ENCODE measurements around the gene PSORS1C1.
"Not testable (repeated sequence)": the region's sequence is repeated elsewhere in the genome, so short reads cannot be mapped to it uniquely, and the experiment has no call there.

PSORS1C1 gene

DNA sequence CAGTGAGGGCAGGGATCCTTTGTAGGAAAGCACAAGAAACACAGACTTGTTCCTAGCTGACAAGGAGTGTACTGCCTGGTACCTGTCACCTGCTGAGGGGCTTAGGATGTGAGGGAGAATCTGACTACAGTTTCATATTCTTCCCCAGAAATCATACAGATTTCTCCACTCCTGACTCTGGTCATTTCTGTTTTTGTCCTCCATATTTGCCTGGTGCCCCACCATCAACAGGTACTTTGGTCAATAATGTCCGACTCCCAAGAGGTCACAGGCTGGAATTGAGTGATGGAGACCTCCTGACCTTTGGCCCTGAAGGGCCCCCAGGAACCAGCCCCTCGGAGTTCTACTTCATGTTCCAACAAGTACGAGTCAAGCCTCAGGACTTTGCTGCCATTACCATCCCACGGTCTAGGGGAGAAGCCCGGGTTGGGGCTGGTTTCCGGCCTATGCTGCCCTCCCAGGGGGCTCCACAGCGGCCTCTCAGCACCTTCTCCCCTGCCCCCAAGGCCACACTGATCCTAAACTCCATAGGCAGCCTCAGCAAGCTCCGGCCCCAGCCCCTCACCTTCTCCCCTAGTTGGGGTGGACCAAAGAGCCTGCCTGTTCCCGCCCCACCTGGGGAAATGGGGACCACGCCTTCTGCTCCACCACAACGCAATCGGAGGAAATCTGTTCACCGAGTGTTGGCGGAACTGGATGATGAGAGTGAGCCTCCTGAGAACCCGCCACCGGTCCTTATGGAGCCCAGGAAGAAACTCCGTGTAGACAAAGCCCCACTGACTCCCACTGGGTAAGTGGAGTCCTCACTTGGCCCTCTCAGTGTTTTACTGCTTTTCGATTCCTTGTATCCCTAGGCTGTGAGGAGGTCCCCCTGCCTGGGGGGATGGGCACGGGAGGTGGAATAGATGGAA lies 46.9 kb downstream of the PSORS1C1 start:
- DNase-seq: no peak

DNA sequence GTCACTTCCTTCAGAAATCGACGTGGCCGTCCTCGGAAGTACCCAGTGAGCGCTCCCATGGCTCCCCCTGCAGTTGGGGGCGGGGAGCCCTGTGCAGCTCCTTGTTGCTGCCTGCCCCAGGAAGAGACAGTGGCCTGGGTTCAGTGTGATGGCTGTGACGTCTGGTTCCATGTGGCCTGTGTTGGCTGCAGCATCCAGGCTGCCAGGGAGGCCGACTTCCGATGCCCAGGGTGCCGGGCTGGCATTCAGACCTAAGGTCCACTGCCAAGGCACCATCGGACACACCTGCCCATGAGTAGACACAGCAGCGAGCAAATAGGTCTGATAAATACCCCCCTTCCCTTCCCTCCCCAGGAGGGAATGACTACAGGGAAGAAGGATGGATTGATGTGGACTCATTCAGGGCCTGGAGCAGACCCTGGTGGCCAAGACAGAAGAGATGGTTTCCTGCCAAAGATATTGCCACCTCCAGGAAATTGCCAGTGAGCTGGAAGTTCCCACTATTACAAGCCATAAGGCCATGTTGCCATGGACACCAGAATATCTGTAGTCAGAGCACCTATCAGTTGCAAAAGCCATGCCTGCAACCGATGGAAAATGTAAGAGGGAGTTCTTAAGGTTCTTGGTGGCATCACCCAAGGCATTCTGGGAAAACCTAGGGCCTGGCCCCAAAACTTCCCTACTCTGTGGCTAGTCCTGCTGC lies 48.0 kb downstream of the PSORS1C1 start:
- DNase-seq: no peak

DNA sequence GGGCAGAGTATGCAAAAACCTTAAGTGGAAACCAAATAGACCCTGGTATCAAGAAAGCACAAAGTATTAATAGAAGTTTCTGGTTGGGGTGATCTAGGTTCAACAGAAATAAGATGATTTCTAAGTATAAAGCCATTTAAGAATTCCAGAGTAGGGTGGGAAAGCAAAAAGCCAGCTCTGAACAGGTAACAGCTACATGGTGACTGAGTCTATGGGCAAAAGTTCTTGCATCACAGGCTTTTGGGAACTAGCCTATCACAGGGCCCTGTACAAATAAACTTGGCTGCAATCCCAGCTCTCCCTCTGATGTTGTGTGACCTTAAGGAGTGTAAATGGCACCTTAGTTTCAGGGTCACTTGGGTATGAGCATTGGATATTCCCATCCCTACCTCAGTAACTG lies 49.3 kb downstream of the PSORS1C1 start:
- no peak for DNase-seq

DNA sequence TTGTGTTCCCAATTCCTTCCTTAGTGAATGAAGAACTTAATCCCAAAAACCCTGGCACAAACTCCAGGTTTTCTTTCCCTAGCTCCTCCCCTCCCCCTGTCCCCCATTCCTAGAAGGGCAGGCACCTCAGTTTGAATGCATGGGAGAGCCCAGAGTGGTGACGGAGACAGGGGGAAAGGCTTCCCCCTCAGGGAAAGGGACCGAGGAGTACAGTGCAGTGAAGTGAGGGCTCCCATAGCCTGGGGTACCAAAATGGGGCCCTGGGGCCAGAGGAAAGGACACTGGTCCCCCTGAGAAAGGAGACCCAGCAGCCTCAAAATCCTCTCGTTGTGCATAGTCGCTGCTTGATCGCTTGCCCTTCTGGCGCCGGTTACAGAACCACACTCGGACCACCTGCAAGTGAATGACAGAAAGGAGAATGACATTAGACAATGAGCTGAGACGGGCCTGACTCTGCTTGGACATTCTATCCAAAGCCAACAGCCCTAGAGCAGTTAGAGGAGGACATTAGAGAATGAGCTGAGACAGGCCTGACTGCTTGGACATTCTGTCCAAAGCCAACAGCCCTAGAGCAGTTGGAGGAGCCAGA lies 50.0 kb downstream of the PSORS1C1 start:
- not testable (repeated sequence) for DNase-seq

DNA sequence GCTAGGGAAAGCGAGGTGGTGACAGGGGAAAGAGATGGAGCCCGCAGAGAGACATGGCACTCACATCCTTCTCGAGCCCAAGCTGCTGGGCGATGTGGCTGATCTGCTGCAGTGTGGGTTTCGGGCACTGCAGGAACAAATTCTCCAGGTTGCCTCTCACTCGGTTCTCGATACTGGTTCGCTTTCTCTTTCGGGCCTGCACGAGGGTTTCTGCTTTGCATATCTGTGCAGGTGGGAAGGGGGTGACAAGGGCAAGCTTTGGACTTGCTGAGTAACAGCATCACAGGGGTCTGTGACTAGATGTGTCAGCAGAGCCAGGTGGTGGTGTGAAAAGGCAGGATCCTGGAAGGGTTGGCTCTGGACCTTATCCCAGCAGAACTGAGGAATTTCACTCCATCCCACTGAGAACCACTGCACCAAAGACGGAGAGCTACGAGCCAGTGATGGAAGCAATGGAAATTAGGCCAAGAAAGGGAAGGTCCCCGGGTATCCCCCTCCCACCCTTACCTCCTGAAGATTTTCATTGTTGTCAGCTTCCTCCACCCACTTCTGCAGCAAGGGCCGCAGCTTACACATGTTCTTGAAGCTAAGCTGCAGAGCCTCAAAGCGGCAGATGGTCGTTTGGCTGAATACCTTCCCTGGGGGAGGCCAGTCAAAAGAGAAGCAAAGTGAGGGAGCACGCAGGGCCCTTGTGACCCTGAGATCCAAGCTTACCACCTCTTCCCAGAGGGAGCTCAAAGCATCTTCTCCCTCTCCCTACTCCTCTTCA lies 50.6 kb downstream of the PSORS1C1 start:
- DNase-seq: not testable (repeated sequence)

DNA sequence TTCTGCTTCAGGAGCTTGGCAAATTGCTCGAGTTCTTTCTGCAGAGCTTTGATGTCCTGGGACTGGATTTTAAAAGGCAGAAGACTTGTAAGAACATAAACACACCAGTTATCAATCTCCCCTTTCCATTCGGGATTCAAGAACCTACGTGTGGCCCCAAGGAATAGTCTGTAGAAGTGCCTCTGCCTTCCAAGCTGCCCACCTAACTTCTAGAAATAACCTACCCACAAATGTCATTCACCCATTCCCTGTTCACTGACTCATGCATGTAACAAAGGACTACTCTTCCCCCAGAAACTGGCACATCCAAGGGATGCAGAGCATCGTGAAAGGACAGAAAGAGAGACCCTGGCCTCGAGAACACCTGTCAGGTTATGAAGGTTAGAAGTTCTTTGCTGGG lies 51.4 kb downstream of the PSORS1C1 start:
- DNase-seq: no peak

DNA sequence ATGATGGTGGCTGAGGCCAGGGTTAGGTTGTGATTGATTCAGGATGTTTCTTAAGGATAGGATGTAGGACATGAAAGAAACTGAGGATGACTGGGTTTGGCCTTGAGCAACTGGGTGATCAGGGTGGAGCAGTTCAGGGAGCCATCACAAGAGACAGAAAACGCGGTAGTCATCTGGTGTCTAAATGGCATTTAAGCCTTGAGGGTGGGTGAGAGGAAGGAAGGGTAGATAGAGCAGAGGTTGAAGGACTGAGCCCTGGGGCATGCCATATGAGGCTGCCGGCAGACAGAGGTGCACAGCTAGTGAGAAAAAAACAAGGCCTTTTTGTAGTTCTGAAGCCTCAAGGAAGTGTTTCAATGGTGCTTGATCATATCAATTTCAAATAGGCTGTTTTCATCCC lies 54.0 kb downstream of the PSORS1C1 start:
- no peak for DNase-seq

DNA sequence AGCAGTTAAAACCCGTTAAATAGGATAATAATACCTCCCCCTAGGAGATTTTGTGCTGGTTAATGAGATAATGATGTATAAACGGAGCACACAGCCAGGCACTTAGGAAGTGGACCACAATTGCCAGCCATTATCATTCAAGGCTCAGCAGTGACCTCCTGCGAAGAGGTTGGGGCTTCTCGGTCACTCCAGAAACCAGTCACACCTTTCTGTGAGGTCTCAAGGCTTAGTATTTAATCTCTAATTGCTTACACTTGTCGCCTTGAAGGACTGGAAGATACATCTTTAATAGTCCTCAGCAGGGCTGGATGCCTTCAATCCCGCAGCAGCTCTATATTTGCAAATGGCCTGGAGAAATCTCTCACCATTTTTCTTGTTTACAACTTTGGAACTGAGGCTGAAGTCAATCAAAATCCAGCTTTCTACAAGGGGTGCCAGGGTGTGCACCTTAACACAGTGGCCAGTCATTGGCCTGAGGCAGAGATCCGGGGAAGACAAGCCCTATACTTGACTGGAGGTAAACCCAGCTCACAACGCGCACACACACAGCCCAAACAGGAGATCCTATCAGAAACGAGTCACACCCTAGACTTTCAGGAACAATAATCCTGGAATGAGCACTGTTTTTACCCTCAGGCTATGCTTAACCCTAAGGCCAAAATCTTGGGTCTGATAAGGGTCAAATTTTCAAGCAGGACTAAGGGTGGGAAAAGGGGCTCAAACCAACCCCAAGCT lies 54.7 kb downstream of the PSORS1C1 start:
- no peak for DNase-seq

DNA sequence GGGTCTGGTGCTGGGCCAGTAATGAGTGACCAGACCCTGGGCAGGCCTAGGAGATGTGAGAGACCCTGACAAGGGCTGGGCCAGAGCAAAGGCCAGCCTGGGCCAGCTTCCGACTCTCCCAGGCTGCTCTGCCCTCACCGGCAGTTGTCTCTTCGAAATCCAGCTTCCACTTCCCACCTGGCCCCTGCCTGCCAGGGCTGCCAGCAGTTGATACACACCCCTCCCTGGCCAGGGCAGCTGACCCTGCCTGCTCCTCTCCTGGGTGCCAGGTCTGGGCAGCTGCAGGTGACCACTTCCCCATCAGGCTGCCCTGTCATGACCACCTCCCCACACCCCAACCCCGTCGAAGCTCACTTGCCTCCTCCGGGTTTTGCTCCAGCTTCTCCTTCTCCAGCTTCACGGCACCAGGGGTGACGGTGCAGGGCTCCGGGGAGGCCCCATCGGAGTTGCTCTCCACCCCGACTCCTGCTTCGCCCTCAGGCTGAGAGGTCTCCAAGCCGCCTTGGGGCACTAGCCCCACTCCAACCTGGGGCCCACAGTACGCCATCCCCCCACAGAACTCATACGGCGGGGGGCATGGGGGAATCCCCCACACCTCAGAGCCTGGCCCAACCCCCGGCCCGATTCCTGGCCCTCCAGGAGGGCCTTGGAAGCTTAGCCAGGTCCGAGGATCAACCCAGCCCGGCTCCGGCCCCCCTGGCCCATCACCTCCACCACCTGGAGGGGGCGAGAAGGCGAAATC lies 55.4 kb downstream of the PSORS1C1 start:
- not testable (repeated sequence) for DNase-seq

DNA sequence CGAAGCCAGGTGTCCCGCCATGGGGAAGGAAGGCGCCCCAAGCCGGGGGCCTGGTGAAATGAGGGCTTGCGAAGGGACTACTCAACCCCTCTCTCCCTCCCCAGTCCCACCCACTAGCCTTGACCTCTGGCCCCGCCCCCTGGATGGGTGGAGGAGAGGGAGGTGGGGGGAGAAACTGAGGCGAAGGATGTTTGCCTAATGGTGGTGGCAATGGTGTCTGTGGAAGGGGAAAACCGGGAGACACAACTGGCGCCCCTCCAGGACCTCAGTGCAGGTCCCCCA lies 55.9 kb downstream of the PSORS1C1 start, which contains the start of gene POU5F1:
Gene POU5F1, minus strand, starts transcription at position 83 of the 282 bp plus-strand sequence. Its CDS starts 62 bp downstream, at position 21.
- no peak for DNase-seq

DNA sequence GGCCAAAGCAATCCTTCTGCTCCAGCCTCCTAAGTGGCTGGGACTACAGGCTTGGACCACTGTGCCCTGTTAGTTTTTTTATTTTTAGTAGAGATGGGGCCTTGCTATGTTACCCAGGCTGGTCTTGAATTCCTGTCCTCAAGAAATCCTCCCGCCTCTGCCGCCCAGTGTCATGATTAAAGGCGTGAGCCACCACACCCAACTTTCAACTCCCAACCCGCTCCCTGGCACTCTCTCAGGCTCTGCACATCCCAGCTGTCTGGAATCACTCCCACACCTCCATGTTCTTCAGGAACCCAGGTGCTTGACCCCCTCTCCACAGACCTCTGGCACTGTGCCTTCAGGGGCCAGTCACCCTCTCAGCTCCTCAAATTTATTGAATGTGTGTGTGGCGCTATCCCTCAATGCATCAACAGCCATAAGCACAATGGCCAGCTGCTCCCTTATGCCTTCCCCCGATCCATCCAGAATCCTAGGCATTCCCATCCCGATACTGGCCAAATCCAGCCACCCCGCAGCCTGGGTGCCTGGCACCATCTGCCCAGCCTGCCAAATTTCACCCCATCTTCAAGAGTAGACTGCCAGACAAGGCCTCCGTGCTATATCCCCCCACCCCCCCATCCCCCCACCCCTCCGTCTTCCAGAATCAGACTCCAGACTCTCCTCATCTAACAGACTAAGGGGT lies 56.5 kb downstream of the PSORS1C1 start:
- no peak for DNase-seq

DNA sequence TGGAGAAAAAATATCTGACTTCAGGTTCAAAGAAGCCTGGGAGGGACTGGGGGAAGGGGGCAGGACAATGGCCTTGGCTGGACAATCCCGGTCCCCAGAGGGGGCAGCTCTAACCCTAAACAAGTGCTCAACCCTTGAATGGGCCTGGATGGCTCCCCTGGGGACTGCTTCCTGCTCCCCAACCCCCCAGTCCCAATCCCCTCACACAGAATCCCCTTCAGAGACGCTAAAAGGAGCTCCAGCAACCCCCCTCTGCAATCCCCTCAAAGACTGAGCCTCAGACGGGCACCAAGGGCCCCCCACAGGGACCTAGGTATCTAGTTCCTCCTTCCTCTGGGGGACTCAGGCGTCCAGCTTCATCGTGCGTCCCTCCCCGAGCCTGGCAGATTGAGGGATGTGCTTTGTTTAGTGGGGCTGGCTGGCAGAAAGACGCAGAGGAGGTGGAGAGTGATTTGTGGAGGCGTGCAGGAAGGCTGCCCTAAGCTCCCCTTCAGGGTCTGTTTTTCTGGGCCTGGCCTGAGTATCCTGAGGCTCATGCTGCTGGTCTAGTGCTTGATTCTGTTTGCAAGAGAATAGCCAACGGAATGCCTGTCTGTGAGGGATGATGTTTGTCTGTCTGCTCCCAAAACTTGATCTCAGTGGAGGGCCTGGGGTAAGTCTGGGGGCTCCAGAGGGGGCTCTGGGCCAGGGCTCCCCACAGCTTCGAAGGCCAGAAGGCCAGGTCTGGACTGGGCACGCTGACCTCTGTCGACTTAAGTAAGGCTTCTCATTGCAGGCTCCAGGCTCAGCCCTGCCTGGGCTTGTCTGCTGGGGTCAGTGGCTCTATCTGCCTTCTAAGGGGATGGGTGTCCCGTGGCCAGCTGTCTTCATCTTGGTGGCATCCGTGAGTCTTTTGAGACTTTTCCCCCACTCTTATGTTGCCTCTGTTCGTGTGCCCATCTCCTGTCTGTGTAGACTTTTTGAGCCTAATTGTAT lies 57.6 kb downstream of the PSORS1C1 start:
- no peak for DNase-seq

DNA sequence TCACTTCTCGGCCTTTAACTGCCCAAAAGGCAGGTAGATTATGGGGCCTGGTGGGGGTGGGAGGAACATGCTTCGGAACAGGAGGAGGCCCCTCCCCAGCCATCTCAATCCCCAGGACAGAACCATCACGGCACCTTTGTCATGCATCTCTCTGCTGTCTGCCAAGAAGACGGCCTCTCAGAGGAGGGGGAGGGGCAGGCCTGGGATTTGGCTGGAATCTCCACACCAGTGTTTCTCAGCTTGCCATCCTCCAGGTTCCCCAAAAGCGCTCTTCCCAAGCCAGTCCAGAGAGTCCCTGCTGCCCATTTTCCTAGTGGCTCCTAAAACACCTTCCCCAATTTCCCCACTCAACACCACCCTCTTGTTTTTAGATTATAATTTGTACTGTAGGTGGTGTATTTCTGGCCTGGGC lies 58.4 kb downstream of the PSORS1C1 start:
- DNase-seq: no peak

DNA sequence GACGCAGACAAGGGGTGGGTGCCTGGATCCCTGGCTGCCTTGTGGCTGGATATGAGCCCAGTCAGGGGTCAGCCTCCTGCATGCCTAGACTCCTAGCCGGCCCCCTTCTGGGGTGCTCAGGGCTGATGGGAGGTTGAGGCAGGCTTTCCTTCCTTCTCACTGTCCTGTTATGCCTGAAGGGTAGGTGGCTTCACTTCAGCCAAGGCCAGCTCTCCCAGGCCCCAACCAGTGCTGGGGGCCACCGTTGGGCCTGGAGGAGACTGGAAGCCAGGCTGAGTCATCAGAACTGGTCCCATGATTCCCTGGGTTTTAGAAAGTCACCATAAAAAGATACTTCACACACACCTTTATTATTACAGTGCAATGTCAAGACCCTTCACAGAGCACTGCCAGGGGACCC lies 58.8 kb downstream of the PSORS1C1 start:
- DNase-seq: no peak

DNA sequence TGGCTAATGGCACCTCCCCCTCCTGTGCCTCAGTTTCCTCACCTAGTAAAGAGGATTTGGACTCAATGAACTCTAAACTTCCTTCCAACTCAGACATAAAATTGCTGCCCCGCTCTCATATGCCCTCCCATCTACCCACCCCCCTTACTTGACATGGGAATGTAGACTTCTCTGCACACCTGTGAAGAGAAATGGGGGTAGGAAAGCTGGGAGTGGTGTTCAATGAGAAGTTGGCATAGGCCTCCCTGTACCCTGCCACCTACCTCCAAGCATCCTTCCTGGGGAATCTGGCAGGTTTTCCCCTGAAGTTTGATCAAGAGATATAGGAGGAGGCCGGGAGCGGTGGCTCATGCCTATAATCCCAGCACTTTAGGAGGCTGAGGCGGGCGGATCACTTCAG lies 59.8 kb downstream of the PSORS1C1 start:
- no peak for DNase-seq

DNA sequence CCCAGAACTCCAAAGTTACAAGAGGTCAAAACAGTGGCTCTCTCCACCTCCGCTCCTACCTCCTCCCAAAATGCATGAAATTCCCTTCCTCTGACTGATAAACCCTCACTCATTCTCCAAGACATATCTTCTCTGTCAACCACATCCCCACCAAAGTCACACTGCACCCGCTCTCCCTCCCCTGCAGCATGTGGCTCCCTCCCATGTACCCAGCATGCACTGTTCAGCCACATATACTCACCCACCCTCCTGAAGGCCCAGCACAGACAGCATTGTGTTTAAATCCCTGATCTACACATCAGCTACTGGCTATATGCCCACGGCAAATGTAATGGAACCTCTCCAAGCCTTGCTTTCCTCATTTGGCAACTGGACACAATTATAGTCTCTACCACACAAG lies 61.4 kb downstream of the PSORS1C1 start:
- DNase-seq: no peak

DNA sequence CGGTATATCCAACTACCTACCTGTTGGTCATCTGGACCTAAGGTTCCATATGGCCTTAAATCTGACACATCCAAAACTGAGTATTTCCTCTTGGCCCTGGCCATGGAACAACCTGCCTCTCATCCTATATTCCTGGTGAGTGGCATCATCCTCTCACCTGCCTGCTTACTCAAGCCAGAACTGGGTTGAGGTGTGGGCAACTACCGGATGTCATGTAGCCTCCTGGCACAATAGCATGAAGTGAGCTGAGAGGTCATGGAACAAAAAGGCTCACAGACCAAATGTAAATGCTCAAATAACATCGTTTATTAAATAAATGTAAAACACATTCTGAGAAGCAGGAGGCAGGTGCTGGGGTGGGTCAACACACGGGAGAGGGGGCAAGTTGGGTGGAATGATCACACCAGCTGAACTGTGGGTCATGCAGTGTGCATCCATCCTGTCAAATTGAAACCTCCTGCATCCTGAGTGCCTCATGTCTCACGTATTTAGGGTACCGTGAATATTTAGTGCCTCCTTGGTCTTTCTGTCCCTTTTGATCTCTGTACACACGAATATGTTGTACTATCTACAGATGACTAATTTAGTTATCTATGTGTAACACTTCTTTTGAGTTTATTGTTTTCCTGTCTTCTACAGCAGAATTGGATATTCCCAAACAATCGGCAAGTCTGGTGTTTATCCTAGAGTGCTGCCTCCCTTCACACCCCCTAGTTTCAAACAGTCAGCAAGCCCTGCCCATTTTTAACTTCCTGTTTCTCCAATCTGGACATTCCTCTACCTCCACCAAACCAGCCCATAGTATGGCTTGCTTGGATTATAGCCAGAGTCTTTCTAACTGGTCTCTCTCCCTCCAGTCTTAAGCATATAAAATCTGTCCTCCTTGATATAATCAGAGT lies 63.8 kb downstream of the PSORS1C1 start:
- DNase-seq: no peak

DNA sequence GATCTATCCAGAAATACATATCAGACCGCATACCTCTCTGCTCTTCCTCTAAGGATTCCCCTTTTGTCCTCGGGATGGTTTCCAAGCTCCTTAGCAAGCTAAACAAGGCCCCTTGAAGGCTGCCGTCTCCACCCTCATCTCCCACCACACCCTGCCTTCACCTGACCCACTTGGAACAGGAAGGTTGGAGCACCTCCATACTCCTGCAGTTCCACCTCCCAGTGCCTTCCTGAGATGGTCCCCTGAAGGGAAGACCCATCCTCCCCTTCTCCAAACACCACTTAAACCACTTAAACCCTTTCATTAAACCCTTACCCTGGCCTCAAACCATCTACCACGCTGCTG lies 64.4 kb downstream of the PSORS1C1 start:
- DNase-seq: no peak

DNA sequence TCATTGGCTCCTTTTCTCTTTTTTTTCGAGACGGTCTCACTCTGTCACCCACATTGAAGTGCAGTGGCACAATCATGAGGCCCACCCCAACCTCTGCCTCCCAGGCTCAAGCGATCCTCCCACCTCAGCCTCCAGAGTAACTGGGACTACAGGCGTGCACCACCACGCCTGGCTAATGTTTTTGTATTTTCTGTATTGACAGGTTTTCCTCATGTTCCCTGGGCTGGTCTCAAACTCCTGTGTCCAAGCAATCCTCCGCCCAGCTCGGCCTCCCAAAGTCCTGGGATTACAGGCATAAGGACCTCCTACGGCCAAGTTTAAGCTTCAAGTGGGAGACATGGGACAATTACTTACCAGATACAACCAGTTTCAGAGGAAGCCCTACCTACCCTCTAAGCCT lies 65.3 kb downstream of the PSORS1C1 start:
- DNase-seq: no peak

All from stimulated activated CD4-positive, alpha-beta T cell treated with anti-CD3 and anti-CD28 coated beads, Interleukin-2, amount 100 ng/mL, for 48 hours (primary cell).